H9 (cell line): Measurements from ENCODE around the gene WAC. TPM values are rescaled to one million over a fixed set of nuclear protein-coding genes. Genes with fewer than 3 reads are reported as not detected.

Source experiments
- DNase-seq: peaks from one replicate; pipeline ENCODE4 v3.0.0-alpha.2; 2017
- H2AFZ ChIP-seq: one replicate; pipeline ENCODE4 v1.6.1; 2013; ENCODE audit warnings: mild to moderate bottlenecking, low read length, control low read depth, moderate library complexity
- H2AK5ac ChIP-seq: 2 replicates; pipeline ENCODE4 v1.6.1; 2013; ENCODE audit warnings: low read length, control low read depth, mixed read lengths; ENCODE audit not compliant: insufficient read length
- H2BK120ac ChIP-seq: one replicate; pipeline ENCODE4 v1.6.1; 2013; ENCODE audit warnings: low read depth, mild to moderate bottlenecking, low read length, control low read depth, inconsistent platforms; ENCODE audit not compliant: poor library complexity, severe bottlenecking
- H2BK12ac ChIP-seq: 2 replicates; pipeline ENCODE4 v1.6.1; 2013; ENCODE audit warnings: low read length, control low read depth, mixed read lengths, low read depth; ENCODE audit not compliant: insufficient read length
- H2BK15ac ChIP-seq: 2 replicates; pipeline ENCODE4 v1.6.1; 2013; ENCODE audit warnings: low read depth, low read length, control low read depth
- H2BK20ac ChIP-seq: one replicate; pipeline ENCODE4 v1.6.1; 2013; ENCODE audit warnings: low read depth, mild to moderate bottlenecking, low read length, control low read depth, inconsistent platforms; ENCODE audit not compliant: poor library complexity, severe bottlenecking
- H2BK5ac ChIP-seq: 2 replicates; pipeline ENCODE4 v1.6.1; 2013; ENCODE audit warnings: low read length, control low read depth, mixed read lengths; ENCODE audit not compliant: insufficient read length
- H3K14ac ChIP-seq: 2 replicates; pipeline ENCODE4 v1.6.1; 2013; ENCODE audit warnings: low read length, control low read depth; ENCODE audit not compliant: insufficient read depth
- H3K18ac ChIP-seq: 2 replicates; pipeline ENCODE4 v1.6.1; 2013; ENCODE audit warnings: low read depth, mild to moderate bottlenecking, mixed read lengths, low read length, control low read depth; ENCODE audit not compliant: insufficient read length
- H3K23ac ChIP-seq: 2 replicates; pipeline ENCODE4 v1.6.1; 2013; ENCODE audit warnings: low read length, control low read depth, mixed read lengths, low read depth; ENCODE audit not compliant: insufficient read length
- H3K23me2 ChIP-seq: 2 replicates; pipeline ENCODE4 v1.6.1; 2013; ENCODE audit warnings: low read depth, mild to moderate bottlenecking, mixed read lengths, low read length, control low read depth; ENCODE audit not compliant: insufficient read length, poor library complexity, severe bottlenecking
- H3K27ac ChIP-seq: 2 replicates; pipeline ENCODE4 v1.5.1; 2013; ENCODE audit warnings: low read length, control low read depth, mixed read lengths, low read depth; ENCODE audit not compliant: insufficient read length
- H3K27me3 ChIP-seq: 2 replicates; pipeline ENCODE4 v1.6.1; 2013; ENCODE audit warnings: low read length, control low read depth, inconsistent platforms; ENCODE audit not compliant: insufficient read depth
- H3K4ac ChIP-seq: 2 replicates; pipeline ENCODE4 v1.6.1; 2013; ENCODE audit warnings: low read depth, mild to moderate bottlenecking, control low read depth, inconsistent platforms, low read length, moderate library complexity
- H3K4me1 ChIP-seq: 2 replicates; pipeline ENCODE4 v1.6.1; 2013; ENCODE audit warnings: low read length, control low read depth, inconsistent platforms; ENCODE audit not compliant: insufficient read depth
- H3K4me2 ChIP-seq: 2 replicates; pipeline ENCODE4 v1.6.1; 2013; ENCODE audit warnings: low read length, control low read depth, mixed read lengths; ENCODE audit not compliant: insufficient read length, insufficient read depth
- H3K56ac ChIP-seq: 2 replicates; pipeline ENCODE4 v1.6.1; 2013; ENCODE audit warnings: low read depth, mild to moderate bottlenecking, mixed read lengths, low read length, control low read depth; ENCODE audit not compliant: insufficient read length
- H3K79me1 ChIP-seq: 2 replicates; pipeline ENCODE4 v1.6.1; 2013; ENCODE audit warnings: low read depth, mild to moderate bottlenecking, moderate library complexity, low read length, control low read depth, inconsistent platforms; ENCODE audit not compliant: insufficient read depth, poor library complexity, severe bottlenecking
- H3K79me2 ChIP-seq: 2 replicates; pipeline ENCODE4 v1.6.1; 2013; ENCODE audit warnings: low read length, control low read depth, inconsistent platforms; ENCODE audit not compliant: insufficient read depth
- H3K9ac ChIP-seq: 2 replicates; pipeline ENCODE4 v1.6.1; 2013; ENCODE audit warnings: low read length, control low read depth, mixed read lengths; ENCODE audit not compliant: insufficient read length; ENCODE audit errors: extremely low read depth
- H3K9me3 ChIP-seq: one replicate; pipeline ENCODE4 v1.6.1; 2013; ENCODE audit warnings: low read depth, low read length, inconsistent platforms; ENCODE audit not compliant: control insufficient read depth
- H3T11ph ChIP-seq: one replicate; pipeline ENCODE4 v1.6.1; 2013; ENCODE audit warnings: mild to moderate bottlenecking, low read length, control low read depth, inconsistent platforms
- H4K20me1 ChIP-seq: one replicate; pipeline ENCODE4 v1.6.1; 2013; ENCODE audit not compliant: control insufficient read depth, insufficient read length, insufficient read depth
- H4K5ac ChIP-seq: 2 replicates; pipeline ENCODE4 v1.6.1; 2013; ENCODE audit warnings: low read depth, mild to moderate bottlenecking, mixed read lengths, low read length, control low read depth; ENCODE audit not compliant: insufficient read length
- H4K8ac ChIP-seq: replicated peaks from 2 replicates; pipeline ENCODE4 v1.6.1; 2013; ENCODE audit warnings: low read length, control low read depth, mixed read lengths, low read depth; ENCODE audit not compliant: insufficient read length
- H4K91ac ChIP-seq: 2 replicates; pipeline ENCODE4 v1.6.1; 2013; ENCODE audit warnings: low read depth, mild to moderate bottlenecking, moderate library complexity, mixed read lengths, low read length, control low read depth; ENCODE audit not compliant: insufficient read length
- H3K27ac Mint-ChIP-seq, 3 experiments: 2 replicates in 2 of 3; 3 replicates in 1 of 3; pipeline ENCODE4 v1.8.0; 2020 to 2021; ENCODE audit warnings: mixed read lengths in 3 of 3, mild to moderate bottlenecking in 1 of 3, moderate library complexity in 1 of 3
- H3K27me3 Mint-ChIP-seq: 2 replicates; pipeline ENCODE4 v1.8.0; 2021; ENCODE audit warnings: low read depth, mild to moderate bottlenecking, moderate library complexity, mixed read lengths
- H3K36me3 Mint-ChIP-seq, 3 experiments: 2 replicates in 2 of 3; 3 replicates in 1 of 3; pipeline ENCODE4 v1.8.0; 2020 to 2021; ENCODE audit warnings: low read depth in 3 of 3, mixed read lengths in 3 of 3; ENCODE audit not compliant: insufficient read depth in 1 of 3
- H3K4me1 Mint-ChIP-seq, 2 experiments: 2 replicates each; pipeline ENCODE4 v1.8.0; 2020; ENCODE audit warnings: mixed read lengths in 2 of 2
- H3K4me3 Mint-ChIP-seq, 2 experiments: 2 replicates in 1 of 2; 3 replicates in 1 of 2; pipeline ENCODE4 v1.8.0; 2020 to 2021; ENCODE audit warnings: mild to moderate bottlenecking in 2 of 2, mixed read lengths in 2 of 2, moderate library complexity in 1 of 2
- H3K9me3 Mint-ChIP-seq, 2 experiments: 2 replicates in 1 of 2; 3 replicates in 1 of 2; pipeline ENCODE4 v1.8.0; 2020; ENCODE audit warnings: mild to moderate bottlenecking in 2 of 2, mixed read lengths in 2 of 2, moderate library complexity in 1 of 2
- CTCF ChIP-seq: fragments of 200-600 bp; sonication (generic); conservative IDR thresholded peaks from 3 replicates; pipeline ENCODE4 v1.8.0; 2021; ENCODE audit warnings: antibody characterized with exemption, mild to moderate bottlenecking
- WGBS: extraction: QIAGEN DNeasy Blood & Tissue Kit; methylation state at CpG from one replicate; pipeline ENCODE4 v1.1.7; 2013; ENCODE audit warnings: missing lambda C conversion rate, low lambda C conversion rate, mixed read lengths; ENCODE audit not compliant: insufficient read length; ENCODE audit errors: extremely low coverage; 5-methylcytosine and 5-hydroxymethylcytosine counted together
- total RNA-seq: library from RNA; stranded (reverse); gene quantifications from 2 replicates; pipeline ENCODE4 v1.2.1, GENCODE V29; 2021

WAC gene
- total RNA-seq, 1 experiment from 2014 or later = 130 TPM

GRCh38 chr10:28496481-28496961 is 36.4 kb upstream of the WAC start:
- Histone ChIP-seq H3K14ac (no peak overlapping the region), H4K20me1 (no peaks in the 10 kb centered on the region), H3K9me3 (no peaks in the 10 kb centered on the region), H2BK5ac (no peak overlapping the region), H2BK15ac (no peak overlapping the region), H2BK12ac (no peak overlapping the region), H4K8ac (no peak overlapping the region), H3K79me1 (no peaks in the 10 kb centered on the region), H2BK120ac (no peak overlapping the region), H2AFZ (no peak overlapping the region), H3K23me2 (no peaks in the 10 kb centered on the region), H4K91ac (no peak overlapping the region), H2AK5ac (no peak overlapping the region), H3K27ac (no peak overlapping the region), H3K18ac (no peak overlapping the region), H2BK20ac (no peak overlapping the region), H4K5ac (no peak overlapping the region), H3T11ph (no peak overlapping the region), H3K4me1 (no peaks in the 10 kb centered on the region), H3K4ac (no peak overlapping the region), H3K56ac (no peak overlapping the region), H3K23ac (no peak overlapping the region), H3K27me3 (no peaks in the 10 kb centered on the region), H3K9ac (no peak overlapping the region), H3K79me2 (no peaks in the 10 kb centered on the region), H3K4me2 (no peak overlapping the region)
- H3K27me3 Mint-ChIP-seq = peaks cover 2% of the 10 kb centered on the region
- no peaks in the 10 kb centered on the region; a peak in 1 of 5 replicates for H3K9me3 Mint-ChIP-seq
- no peak for DNase-seq
- H3K4me1 Mint-ChIP-seq = peaks cover 7% of the 10 kb centered on the region in 2 experiments
- H3K4me3 Mint-ChIP-seq = no peak overlapping the region
- H3K36me3 Mint-ChIP-seq = no peaks in the 10 kb centered on the region
- no peak for TF ChIP-seq CTCF
- no peak overlapping the region for H3K27ac Mint-ChIP-seq
- WGBS = no CpG with 5 or more reads among the region's 2 CpGs
